Neural cell (in vitro differentiated cells): Measurements from ENCODE around the gene AQP2.

Experiments used
- EZH2 ChIP-seq: fragments of 200-600, 300-800 bp; shearing (Covaris generic), sonication (generic); IDR thresholded peaks from 2 replicates; pipeline ENCODE4 v1.6.1; 2014; ENCODE audit warnings: antibody characterized with exemption, low read length, borderline replicate concordance, mild to moderate bottlenecking; ENCODE audit not compliant: insufficient read depth, poor library complexity, severe bottlenecking
- TAF1 ChIP-seq: IDR thresholded peaks from 2 replicates; pipeline ENCODE4 v1.6.1; 2012; ENCODE audit warnings: low read depth
- TF ChIP-seq, protein P1 (sequence below): fragments of 450-650 bp; IDR thresholded peaks from 2 replicates; pipeline ENCODE4 v1.5.1; 2014; ENCODE audit warnings: antibody characterized with exemption, mild to moderate bottlenecking, moderate library complexity; ENCODE audit not compliant: poor library complexity, severe bottlenecking

DNA sequence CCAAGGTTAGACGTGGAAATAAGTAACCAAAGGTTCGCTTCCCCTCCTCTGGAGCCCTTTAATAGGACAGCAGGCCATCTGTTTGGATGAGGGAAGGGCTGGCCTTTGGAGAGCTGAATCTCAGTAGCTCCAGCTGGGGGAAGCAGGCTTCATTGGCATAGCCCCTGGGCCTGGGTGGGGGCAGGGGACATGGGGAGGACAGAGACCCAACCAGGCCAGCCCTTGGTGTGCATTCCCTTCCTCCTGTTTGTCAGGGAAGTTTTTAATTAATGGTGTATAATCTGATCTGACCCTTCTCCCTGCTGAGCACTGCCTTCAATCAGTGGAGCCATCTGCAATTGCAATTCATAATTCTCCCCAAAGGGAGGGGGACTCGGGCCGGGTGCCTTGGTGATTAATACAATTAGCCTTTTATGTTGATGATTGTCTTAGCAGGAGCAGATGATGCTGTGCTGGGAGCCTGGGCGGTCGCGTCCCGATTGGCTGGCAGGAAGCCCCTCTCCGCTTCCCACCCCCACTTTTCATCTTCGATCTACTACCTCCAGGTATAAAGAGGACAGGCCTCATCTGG is 28.6 kb downstream of the AQP2 start:
- TF ChIP-seq, protein P1, sequence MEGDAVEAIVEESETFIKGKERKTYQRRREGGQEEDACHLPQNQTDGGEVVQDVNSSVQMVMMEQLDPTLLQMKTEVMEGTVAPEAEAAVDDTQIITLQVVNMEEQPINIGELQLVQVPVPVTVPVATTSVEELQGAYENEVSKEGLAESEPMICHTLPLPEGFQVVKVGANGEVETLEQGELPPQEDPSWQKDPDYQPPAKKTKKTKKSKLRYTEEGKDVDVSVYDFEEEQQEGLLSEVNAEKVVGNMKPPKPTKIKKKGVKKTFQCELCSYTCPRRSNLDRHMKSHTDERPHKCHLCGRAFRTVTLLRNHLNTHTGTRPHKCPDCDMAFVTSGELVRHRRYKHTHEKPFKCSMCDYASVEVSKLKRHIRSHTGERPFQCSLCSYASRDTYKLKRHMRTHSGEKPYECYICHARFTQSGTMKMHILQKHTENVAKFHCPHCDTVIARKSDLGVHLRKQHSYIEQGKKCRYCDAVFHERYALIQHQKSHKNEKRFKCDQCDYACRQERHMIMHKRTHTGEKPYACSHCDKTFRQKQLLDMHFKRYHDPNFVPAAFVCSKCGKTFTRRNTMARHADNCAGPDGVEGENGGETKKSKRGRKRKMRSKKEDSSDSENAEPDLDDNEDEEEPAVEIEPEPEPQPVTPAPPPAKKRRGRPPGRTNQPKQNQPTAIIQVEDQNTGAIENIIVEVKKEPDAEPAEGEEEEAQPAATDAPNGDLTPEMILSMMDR, result no peak
- no peak for TF ChIP-seq TAF1
- TF ChIP-seq EZH2, result no peak
